HTR-8/SVneo (cell line): ENCODE data around the gene SBF2.
"Not testable (repeated sequence)": the region's sequence is repeated elsewhere in the genome, so short reads cannot be mapped to it uniquely, and the experiment has no call there.

Experiments
- DNase-seq: peaks from one replicate; pipeline ENCODE4 v3.0.0; 2011; ENCODE audit warnings: low spot score, mixed read lengths; ENCODE audit not compliant: insufficient read length
- FAIRE-seq: peaks from 2 replicates; lab custom pipeline; 2011; peaks lifted over from hg19 to GRCh38; lab: Jason Lieb, UNC

The SBF2 gene

GRCh38 chr11:9943386-9944110 is 350.5 kb downstream of the SBF2 start:
- FAIRE-seq (no peak), DNase-seq (no peak)

DNA sequence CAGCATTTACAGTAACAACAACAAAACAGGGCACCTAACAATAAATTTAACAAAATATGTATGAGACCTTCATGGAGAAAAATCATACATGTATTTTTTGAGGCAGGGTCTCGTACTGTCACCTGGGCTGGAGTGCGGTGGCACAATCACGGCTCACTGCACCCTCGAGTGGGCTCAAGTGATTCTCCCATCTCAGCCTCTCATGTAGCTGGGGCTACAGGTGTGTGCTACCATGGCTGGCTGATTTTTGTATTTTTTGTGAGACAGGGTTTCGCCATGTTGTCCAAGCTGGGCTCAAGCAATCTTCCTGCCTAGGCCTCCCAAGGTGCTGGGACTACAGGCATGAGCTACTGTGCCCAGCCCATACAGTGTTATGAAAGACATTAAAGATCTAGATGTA is 352.0 kb downstream of the SBF2 start:
- DNase-seq: no peak
- no peak for FAIRE-seq

DNA sequence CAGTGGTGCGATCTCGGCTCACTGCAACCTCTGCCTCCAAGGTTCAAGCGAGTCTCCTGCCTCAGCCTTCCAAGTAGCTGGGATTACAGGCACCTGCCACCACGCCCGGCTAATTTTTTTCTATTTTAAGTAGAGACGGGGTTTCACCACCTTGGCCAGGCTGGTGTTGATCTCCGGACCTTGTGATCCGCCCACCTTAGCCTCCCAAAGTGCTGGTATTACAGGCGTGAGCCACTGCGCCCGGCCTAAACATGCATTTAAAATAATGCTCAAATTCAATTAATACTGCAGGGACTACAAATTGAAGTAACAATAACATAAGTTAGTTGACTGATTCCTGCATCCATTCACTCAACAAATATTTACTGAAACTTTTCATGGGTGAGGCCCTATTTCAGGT is 354.9 kb downstream of the SBF2 start:
- FAIRE-seq, DNase-seq: not testable (repeated sequence)

DNA sequence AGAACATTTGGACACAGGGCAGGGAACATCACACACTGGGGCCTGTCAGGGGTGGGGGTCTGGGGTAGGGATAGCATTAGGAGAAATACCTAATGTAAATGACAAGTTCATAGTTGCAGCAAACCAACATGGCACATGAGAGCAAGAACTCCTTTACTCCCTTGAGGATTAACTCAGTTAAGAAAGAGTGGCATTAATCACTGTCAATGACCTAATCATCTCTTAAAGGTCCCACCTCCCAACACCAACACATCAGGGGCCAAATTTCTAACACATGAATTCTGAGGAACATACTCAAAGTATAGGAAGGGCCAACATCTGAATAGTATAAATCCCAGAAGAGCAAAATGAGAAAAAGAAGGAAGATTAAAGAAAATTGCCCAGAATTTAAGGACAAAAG is 357.3 kb downstream of the SBF2 start:
- no peak for FAIRE-seq
- DNase-seq: no peak

- not testable (repeated sequence) for DNase-seq, FAIRE-seq
Measured at GRCh38 chr11:9932843-9933242, 361.2 kb downstream of the SBF2 start.

- DNase-seq, FAIRE-seq: not testable (repeated sequence)
Measured at GRCh38 chr11:9930562-9931331, 363.3 kb downstream of the SBF2 start.

DNA sequence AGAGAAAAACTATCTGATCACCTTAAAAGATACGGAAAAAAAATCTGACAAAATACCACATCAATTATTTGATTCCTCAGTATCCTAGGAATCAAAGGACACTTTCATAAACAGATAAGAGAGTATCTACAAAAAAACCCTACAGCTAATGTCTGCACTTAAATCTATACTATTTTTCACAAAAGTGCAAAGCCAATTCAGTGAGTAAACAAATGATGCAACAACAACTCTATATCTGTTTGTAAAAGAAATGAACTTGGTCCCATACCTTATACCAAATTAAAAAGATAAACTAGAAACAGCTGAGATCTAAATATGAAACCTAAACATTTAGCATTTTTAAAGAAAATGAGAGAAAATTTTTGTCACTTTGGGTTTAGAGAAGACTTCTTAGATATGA is 366.3 kb downstream of the SBF2 start:
- FAIRE-seq: no peak
- no peak for DNase-seq

GRCh38 chr11:9923280-9923679 is 370.7 kb downstream of the SBF2 start:
- DNase-seq (no peak), FAIRE-seq (no peak)

DNA sequence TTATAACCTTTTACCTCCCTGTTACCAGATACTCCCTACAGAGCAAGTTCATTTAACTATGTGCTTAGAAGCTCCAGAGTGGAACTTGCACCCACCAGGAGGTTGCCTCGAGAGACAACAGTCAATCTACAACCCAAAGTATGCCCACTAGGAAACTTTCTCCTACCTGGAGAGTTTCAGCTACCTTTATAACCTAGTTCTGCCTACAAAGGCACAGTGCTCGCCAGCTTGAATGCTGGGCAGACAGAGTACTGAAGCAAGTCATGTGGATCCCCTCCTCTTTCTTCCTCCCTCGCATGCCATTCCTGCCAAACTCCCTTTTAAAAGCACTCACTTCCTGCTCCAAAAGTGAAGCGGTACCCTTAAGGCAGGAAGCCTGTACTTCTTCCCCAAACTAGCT is 371.2 kb downstream of the SBF2 start:
- peak; percentile 9 for FAIRE-seq

DNA sequence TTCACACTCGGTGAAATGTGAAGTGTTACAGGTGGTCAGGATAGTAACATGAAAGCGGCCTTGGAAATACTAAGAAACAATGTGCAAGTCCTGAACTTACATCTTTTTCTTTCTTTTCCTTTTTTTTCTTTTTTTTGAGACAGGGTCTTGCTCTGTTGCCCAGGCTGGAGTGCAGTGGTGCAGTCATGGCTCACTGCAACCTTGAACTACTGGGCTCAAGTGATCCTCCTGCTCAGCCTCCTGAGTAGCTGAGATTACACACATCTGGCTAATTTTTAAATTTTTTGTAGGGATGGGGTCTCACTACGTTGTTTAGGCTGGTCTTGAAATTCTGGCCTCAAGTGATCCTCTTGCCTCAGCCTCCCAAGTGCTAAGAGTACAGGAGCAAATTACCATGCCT is 377.5 kb downstream of the SBF2 start:
- no peak for FAIRE-seq

More for the DNA sequence above, 371.2 kb downstream of the SBF2 start:
- DNase-seq: no peak

GRCh38 chr11:9914064-9914463 is 380.0 kb downstream of the SBF2 start:
- FAIRE-seq: no peak
- DNase-seq: no peak

More for the DNA sequence above, 377.5 kb downstream of the SBF2 start:
- no peak for DNase-seq

DNA sequence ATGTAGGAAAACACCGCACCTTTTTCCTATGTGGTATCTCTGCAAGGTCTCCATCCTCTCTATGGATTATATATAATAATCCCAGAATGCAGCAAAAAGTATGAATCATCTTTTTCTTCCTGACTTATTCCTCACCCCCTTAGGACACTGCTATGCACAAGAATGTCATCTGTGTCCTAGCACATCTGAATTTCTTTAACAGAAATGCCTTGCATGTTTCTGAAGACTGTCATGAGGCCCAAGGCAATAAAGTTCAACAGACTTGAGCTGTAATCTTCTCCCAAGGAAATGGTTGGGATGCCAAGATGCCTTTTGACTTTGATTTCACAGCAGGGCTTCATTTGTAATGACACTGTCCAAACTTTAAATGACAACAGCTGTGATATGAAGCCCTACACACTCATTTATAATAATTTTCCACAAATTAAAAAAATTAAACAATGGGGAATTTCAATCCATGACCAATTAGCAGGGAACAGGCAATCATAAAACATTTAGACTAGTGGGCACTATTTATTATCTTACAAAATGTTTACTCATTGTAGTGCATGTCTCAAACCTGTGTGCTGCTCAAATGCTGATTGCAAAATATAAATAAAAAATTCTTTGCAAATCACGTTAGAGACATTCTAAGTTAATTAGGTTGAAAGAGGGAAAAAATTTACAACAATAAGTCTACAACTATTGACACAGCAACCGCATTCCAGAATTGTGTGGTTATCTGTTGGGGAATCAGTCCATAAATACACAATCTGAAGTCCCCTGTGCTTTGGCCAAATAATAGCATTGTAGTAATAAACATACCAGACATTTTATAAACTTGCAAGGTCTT is 387.8 kb downstream of the SBF2 start:
- FAIRE-seq (peak; percentile 81), DNase-seq (peak; percentile 87)

GRCh38 chr11:9905501-9905951 is 388.5 kb downstream of the SBF2 start:
- DNase-seq (no peak), FAIRE-seq (no peak)

DNA sequence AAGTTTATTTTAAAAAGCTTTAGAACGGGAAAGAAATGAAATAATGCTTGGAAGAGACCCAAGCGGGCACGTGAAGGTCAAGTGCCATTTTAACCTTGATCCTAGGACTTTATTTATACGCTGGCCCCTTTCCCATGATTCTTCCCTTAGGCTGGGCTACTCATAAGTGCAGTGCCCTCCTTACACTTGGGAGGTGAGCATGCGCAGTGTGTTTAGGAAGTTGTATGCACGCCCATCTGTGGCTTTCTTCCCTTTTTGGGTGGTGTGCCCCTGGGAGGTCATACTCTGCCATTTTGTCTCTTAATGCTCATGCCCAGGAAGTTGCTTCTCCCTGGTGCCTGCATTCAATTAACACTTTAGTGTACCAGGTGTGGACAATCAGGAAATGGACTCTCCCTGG is 390.4 kb downstream of the SBF2 start:
- no peak for FAIRE-seq
- no peak for DNase-seq

DNA sequence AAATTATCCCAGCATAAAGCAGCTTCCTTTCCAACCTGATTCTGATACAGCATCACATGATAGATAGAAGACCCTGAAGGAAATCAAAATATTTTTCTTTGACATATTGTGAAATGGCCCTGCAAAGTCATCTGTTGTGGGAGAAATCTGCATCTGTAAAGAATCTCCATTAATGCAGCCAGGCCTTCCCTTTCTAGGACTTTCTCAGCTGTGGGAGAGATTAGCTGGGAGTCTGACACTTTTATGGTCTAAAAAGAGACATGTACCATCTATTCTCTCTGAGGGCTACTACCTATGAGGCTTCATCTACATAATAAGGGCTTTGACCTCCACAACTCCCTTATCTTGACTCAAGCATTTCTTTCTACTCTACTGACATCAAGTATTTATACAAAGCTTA is 392.1 kb downstream of the SBF2 start:
- no peak for DNase-seq
- no peak for FAIRE-seq

DNA sequence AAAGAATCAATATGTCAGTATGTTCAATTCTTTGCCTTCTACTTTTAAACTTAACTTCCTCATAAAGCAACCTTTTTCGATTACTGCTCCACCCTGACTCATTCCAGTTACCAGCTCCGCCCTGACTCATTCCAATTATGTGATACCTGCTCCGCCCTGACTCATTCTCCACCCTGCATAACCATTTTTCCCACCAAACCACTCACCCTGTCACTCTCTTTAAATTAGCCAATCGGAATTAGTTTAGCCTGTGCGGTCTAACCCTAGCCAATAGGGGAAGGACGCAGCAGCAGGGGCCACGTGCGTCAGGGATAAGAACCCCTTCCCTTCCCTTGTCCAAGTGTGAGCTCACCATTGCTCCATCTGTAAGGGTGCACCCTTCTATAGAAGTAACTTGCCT is 393.8 kb downstream of the SBF2 start:
- FAIRE-seq (peak; percentile 96), DNase-seq (peak; percentile 38)

DNA sequence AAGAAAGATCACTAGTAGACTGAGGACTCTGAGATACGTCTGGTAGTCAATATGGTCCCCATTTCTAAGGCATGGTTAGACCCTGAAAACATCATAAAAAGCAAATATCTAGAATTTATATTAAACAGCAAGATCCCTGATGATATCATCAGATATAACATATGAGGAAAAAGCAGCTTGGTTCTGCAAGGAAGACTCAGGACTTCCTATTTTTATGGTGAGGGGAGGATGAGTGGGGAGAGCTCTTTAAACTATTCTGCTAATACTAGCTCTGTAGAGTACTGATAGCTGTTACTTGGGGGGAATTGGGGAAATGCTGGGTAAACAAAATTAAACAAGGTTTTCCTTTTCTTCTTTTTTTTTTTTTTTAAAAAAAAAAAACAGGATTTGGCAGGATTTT is 394.3 kb downstream of the SBF2 start:
- no peak for FAIRE-seq

GRCh38 chr11:9896902-9897301 is 397.1 kb downstream of the SBF2 start:
- DNase-seq: no peak

More for the DNA sequence above, 394.3 kb downstream of the SBF2 start:
- no peak for DNase-seq

DNA sequence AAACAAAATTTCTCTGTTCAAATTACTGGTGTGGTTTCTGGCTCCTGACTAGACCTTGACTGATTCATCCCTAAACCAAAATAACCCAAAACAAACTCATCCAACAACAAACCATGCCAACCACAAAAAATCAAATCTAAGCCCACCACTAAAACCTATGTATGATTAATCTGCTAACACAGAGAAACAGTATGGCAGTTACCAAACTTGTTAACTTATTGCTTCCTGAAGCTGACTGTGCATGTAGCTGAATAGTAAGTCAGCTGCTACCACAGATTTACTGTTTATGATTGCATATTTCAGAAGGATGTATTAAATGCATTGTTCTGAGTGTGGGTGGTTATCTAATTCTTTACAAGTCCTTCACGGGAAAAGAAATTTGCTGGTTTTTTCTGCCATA is 399.0 kb downstream of the SBF2 start:
- peak; percentile 66 for FAIRE-seq
- DNase-seq: no peak

More at GRCh38 chr11:9896902-9897301, 397.1 kb downstream of the SBF2 start:
- no peak for FAIRE-seq

DNA sequence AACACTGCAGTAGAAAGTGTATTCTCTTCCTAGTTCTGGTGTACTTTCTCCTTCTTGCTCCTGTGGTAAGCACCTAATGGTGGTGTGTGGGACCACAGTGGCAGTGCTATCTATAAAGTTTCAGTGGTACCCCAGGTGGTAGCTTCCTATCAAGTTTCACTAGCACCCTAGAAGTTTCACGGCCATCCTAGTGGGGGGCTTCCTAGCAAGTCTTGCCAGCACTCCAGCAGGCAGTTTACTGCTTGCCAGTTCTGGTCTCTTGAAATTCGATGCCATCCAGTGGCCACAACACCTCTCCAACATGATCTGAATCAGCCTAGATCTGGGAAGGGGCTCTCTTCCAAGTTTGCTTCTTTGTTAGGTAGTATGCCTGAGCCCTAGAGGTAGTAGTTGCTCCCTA is 400.5 kb downstream of the SBF2 start:
- FAIRE-seq (peak; percentile 64), DNase-seq (no peak)
